ENCODE results near the gene ODAD4.
"Not testable (repeated sequence)": the region's sequence is repeated elsewhere in the genome, so short reads cannot be mapped to it uniquely, and the experiment has no call there.

ODAD4 gene

GRCh38 chr17:41912925-41913324, 17.5 kb upstream of the ODAD4 start:
- no peak for DNase-seq (ENCODE audit: low read depth in 2 of 2, low spot score in 1 of 2)

DNA sequence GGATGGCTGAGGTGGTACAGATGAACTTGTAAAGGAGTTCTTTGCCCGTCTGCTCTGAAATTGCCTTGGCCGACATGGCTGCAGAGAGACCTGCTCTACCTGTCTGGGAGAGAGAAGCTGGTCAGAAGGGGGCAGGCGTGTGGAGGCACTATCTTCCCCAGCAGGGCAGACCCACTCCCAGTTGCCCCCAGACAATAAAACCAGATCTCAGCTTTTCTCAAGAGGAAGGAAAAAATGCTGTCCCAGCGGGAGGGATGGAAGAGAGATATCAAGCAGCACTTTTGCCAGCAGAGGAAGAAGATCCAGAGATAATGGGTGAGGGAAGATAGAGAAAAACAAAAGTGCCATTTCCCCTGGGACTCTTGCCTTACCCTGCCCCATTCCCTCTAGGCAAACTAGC, 16.6 kb upstream of the ODAD4 start:
- DNase-seq (ENCODE audit: low read depth in 2 of 2, low spot score in 1 of 2) = no peak

- no peak for DNase-seq (ENCODE audit: low read depth in 2 of 2, low spot score in 1 of 2)
These were observed 16.1 kb upstream of the ODAD4 start for GRCh38 chr17:41914358-41914766.

DNA sequence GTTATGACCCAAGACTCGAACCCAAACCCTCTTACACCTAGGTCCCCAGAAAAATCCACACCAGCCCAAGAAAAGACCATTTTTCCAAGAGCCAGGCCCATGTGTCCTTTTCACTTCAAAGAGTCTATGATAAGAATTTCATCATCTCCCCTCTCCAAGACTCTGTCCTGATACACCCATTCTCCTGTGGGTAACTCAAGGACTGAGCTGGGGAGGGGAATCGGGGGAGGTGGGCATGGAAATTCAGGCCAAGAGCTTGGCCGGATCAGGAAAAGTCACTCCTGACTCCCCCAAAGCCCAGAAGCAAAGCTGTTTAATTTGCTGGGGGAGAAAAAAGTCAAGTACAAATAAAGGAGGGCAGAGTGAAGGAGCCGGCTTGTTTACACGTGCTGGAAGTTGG, 15.4 kb upstream of the ODAD4 start:
- no peak for DNase-seq (ENCODE audit: low read depth in 2 of 2, low spot score in 1 of 2)

DNA sequence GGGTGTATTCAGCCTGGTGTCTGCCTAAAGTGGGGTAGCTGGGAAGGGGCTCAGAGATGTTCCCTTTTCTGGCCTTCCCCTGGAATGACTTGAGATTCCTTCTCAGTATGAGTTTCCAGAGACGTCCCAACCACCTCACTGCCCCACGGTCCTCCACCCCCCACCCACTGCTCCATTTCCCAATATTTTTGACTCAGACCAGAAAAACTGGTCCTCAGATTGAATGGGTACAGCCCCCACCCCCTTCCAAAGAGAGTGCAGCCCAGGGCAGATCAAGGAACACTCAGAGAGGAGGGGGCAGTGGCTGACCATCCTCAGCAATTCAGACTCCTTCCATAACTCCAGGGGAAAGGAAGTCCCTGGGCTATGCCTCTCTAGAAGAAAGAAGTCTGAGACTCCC, 14.9 kb upstream of the ODAD4 start:
- no peak for DNase-seq (ENCODE audit: low read depth in 2 of 2, low spot score in 1 of 2)

DNA sequence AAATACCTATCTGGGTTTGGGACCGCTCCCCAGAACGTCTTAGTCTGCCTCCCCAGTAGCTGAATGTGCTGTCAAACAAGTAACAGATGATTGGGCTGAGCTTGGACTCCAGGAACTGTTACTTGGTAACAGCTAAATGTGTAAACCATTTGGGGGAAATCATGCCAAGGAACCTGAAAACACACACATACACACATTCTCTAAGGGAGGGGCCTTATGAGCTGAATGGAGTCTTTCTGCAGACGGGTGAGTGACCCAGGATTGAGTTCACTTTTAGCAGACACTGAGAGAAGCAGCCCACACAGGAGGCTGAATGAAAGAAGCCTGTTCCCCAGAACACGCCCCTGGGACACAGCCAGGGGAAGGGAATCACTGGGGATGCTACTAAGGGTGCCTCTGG, 13.2 kb upstream of the ODAD4 start:
- DNase-seq (ENCODE audit: low read depth in 2 of 2, low spot score in 1 of 2) = no peak

GRCh38 chr17:41917679-41918313, 12.6 kb upstream of the ODAD4 start:
- DNase-seq (ENCODE audit: low read depth in 2 of 2, low spot score in 1 of 2) = no peak

DNA sequence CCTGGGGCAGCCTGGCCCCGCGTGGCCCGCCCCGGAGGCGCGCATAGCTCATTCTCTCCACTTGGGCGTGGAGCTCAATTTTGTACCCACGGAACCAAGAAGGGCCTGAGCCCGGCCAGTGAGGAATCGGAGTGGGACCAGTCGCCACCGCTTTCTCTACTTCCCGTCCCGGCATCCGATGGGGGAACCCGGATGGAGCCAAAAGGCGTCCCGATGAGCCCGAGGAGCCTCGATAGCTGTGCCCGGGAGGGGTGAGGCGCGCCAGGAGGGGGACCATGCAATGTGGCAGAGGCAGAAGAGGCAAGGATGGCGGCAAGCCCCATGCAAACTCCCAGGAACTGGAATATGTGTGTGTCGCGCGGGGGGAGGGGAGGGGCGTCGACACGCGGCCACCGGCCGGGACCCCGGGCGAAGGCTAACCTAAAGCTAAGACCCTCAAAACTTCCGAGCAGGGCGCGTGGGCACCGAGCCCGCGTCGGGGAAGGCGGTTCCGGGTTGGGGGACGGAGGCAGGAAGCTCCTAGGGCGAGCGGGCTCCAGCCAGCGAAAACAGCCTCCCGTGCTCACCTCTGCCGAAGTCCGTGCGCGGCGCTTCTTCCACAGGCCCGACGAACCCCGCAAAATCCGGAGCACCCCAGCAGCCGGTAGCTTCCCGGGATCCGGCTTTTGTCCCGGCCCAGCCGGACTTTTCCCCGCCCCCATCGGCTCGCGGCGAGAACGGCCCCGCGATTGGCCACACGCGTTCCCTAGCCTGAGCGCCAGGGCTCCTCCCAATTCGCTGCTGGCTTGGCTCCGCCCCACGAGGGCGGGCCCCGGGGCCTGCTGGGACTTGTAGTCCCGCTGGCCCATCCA, 11.9 kb upstream of the ODAD4 start, which contains the start of gene ACLY:
Gene ACLY (minus strand): TSS at position 638 of the 851 bp plus-strand sequence. CDS start 5,078 bp downstream, outside the sequence.
- peak; percentile 87 to 92 for DNase-seq (ENCODE audit: low read depth in 2 of 2, low spot score in 1 of 2)

DNA sequence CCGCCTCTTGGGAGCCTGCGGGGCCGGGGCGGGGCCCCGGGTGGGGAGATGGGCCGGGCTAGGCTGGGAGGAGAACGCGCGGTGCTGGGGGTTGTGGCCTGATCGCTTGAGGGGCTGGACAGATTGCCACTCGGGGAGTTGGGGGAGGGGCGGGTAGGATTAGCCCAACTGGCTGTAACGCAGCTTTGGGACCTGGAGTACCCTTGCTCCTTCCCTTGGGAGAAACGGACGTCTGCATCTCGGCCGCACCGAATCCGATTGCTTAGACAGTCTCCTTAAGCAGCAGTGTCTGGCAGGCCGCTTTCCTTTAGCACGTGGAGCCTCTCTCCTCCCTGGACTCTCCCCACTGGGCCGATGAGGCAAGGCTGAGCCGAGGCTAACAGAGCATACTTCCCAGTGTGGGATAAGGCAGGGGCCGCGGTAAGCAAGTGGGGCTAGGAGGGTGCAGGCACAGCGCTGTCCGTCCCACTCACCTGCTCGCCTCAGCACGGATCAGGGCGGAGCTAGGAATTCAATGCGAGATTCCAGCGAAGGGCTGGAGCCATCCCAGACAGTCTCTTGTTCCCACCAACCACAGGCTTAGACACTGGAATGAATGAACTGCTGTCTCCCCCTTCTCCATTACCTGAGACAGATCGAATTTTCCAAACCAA, 11.1 kb upstream of the ODAD4 start:
- no peak for DNase-seq (ENCODE audit: low read depth in 2 of 2, low spot score in 1 of 2)

- no peak for DNase-seq (ENCODE audit: low read depth in 2 of 2, low spot score in 1 of 2)
These were observed 10.4 kb upstream of the ODAD4 start for GRCh38 chr17:41919840-41920579.

DNA sequence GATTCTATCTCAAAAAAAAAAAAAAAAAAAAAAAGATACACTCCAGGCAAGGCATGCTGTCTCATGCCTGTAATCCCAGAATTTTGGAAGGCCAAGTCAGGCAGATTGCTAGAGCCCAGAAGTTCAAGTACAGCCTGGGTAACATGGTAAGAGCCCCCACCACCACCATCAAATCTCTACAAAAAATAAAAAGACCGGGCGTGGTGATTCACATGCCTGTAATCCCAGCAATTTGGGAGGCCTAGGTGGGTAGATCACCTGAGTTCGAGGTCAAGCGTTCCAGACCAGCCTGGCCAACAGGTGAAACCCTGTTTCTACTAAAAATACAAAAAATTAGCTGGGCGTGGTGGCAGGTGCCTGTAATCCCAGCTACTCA, 9.8 kb upstream of the ODAD4 start:
- no peak for DNase-seq (ENCODE audit: low read depth in 2 of 2, low spot score in 1 of 2)

DNA sequence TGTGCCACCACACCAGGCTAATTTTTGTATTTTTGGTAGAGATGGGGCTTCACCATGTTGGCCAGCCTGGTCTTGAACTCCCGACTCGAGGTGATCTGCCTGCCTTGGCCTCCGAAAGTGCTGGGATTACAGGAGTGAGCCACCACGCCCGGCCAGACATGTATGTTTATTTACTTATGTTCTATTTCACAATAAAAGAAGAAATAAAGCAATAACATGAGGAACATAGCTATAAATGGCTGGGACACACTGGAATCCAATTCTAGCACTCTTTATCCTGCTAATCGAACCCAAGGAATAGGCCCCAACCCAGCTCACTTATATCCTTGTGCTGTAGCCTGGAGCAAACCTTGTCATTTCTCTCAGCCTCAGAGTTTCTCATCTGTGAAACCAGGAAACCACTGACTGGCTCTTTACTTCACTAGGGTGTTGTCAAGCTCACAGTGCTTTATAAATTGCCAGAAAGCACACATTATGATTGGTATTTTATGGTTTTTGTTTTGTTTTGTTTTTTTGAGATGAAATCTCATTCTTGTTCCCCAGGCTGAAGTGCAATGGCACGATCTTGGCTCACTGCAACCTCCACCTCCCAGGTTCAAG, 4.3 kb upstream of the ODAD4 start:
- DNase-seq (ENCODE audit: low read depth in 2 of 2, low spot score in 1 of 2) = no peak

- DNase-seq (ENCODE audit: low read depth in 2 of 2, low spot score in 1 of 2) = no peak
These were observed 1.6 kb upstream of the ODAD4 start for GRCh38 chr17:41928693-41929251.

DNA sequence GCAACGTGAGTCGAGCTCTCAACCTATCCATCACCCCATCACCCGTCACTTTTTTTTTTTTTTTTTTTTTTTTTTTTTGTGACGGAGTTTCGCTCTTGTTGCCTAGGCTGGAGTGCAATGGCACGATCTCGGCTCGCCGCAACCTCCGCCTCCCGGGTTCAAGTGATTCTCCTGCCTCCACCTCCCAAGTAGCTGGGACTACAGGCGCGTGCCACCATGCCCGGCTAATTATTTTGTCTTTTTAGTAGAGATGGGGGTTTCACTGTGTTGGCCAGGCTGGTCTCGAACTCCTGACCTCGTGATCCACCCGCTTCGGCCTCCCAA, 378 bp downstream of the ODAD4 start:
- DNase-seq (ENCODE audit: low read depth in 2 of 2, low spot score in 1 of 2) = not testable (repeated sequence)

DNA sequence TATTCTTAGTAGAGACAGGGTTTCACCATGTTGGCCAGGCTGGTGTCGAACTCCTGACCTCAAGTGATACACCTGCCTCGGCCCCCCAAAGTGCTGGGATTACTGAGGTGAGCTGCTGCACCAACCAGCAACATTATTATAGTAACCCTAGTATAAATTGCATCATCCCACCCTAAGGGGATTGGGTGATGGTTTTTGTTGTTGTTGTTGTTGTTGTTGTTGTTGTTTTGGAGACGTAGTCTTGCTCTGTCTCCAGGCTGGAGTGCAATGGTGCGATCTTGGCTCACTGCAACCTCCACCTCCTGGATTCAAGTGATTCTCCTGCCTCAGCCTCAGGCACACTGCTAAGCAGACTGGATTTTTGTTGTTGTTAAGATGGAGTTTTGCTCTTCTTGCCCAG, 1.3 kb downstream of the ODAD4 start:
- not testable (repeated sequence) for DNase-seq (ENCODE audit: low read depth in 2 of 2, low spot score in 1 of 2)

DNA sequence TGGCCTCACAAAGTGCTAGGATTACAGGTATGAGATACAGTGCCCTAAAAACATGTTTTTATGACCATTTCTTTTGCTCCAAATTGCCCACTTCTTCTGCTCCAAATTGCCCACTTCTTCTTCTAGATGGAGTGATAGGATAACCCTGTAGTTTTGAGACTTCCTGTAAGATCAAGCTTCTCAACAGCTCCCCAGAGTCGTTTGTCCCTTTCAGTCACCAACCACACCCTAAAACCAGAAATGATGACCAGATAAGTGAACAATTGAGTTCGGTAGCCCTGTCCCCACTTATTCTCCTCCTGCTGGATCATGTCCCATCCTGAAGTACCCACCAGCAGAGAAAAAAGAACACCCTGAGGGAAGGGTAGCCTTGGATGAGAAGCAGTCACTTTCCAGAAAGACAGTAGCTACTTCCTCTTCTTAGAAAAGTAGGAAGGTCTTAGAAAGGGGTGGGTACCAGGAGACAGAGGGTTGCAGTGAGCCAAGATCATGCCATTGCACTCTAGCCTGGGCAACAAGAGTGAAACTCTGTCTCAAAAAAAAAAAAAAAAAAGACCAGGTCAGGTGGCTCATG, 2.5 kb downstream of the ODAD4 start:
- no peak for DNase-seq (ENCODE audit: low read depth in 2 of 2, low spot score in 1 of 2)

GRCh38 chr17:41935641-41936040, 5.2 kb downstream of the ODAD4 start:
- no peak for DNase-seq (ENCODE audit: low read depth in 2 of 2, low spot score in 1 of 2)

DNA sequence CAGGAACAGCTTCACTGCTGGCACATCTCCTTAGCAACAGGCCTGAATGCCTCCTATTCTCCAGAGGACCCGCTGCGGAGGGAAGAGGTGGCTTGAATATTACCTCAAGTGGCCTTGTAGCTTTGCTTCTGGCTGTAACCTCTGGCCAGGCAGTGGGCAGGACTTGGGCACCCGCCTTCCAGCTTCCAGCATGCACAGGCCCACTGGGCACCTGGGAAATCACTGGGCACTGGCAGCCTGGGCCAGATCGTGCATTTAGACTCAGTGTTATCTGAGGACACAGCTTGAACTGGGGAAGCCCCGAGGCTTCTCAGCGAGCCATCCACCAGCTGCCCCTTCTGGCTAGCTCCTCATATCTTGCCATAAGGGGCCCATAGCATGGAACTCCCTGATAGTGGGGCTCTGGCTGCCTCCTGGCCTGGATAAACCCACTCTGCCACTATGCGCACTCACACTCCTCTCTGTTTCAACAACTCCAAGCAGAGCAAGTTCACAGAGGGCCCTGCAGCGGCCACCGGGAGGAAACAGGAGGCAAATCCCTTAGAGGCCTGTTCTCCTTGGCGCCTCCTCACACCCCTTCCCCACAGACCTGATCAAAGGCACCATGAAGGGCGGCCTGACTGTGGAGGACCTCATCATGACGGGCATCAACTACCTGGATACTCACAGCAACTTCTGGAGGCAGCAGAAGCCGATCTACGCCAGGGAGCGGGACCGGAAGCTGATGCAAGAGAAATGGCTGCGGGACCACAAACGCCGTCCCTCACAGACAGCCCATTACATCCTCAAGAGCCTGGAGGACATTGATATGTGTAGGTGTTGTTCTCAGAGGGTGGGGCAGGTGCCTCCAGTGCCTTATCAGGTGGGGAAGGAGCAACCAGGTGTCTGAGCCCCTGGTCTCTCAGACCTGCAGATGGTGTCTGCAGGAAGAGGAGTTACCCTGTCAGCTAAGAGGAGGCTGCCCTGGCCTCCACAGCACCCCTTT, 7.8 kb downstream of the ODAD4 start:
- DNase-seq (ENCODE audit: low read depth in 2 of 2, low spot score in 1 of 2) = no peak

- DNase-seq (ENCODE audit: low read depth in 2 of 2, low spot score in 1 of 2) = no peak
These were observed 8.8 kb downstream of the ODAD4 start for GRCh38 chr17:41939044-41939692.

Measured in stimulated activated CD8-positive, alpha-beta memory T cell treated with anti-CD3 and anti-CD28 coated beads, Interleukin-4, amount 100 ng/mL, for 4 hours (primary cell).